GM10266 (cell line): Measurements from ENCODE around the gene VPS52.
A peak's percentile ranks its signal among the peaks of the same experiment; 100 is the strongest.

Experiments used
- DNase-seq: peaks from one replicate; pipeline ENCODE4 v3.0.0; 2012; ENCODE audit errors: extremely low spot score
- CTCF ChIP-seq: IDR thresholded peaks from 2 replicates; pipeline ENCODE4 v1.5.1; 2012; ENCODE audit warnings: mild to moderate bottlenecking, low read depth; ENCODE audit not compliant: control insufficient read depth, insufficient read depth; ENCODE audit errors: missing control alignments

VPS52 gene

GRCh38 chr6:33204415-33205190, 67.1 kb downstream of the VPS52 start, which contains the start of gene HSD17B8:
HSD17B8 (plus strand) TSS chr6:33204655; CDS start chr6:33204669, 14 bp downstream.
- DNase-seq = peak; percentile 96
- TF ChIP-seq CTCF = no peak

GRCh38 chr6:33204165-33204414, 67.6 kb downstream of the VPS52 start:
- no peak for TF ChIP-seq CTCF
- DNase-seq = no peak

GRCh38 chr6:33203443-33204164, 68.1 kb downstream of the VPS52 start:
- DNase-seq = no peak
- no peak for TF ChIP-seq CTCF

GRCh38 chr6:33202799-33203198, 68.9 kb downstream of the VPS52 start:
- DNase-seq = no peak
- TF ChIP-seq CTCF = no peak

GRCh38 chr6:33201935-33202334, 69.7 kb downstream of the VPS52 start:
- no peak for TF ChIP-seq CTCF
- no peak for DNase-seq

- TF ChIP-seq CTCF = peak; percentile 23
- no peak for DNase-seq
Observed at GRCh38 chr6:33201147-33201545, 70.5 kb downstream of the VPS52 start.
